Parathyroid adenoma (tissue), 2 donors: ENCODE data around the gene GALR3.
"Not testable (repeated sequence)": the region's sequence is repeated elsewhere in the genome, so short reads cannot be mapped to it uniquely, and the experiment has no call there.

Experiments
- H2AFZ ChIP-seq: fragments of 300-600 bp; sonication (generic); one replicate; pipeline ENCODE4 v1.7.0; 2017; ENCODE audit warnings: antibody characterized with exemption, mild to moderate bottlenecking
- H3K27ac ChIP-seq: fragments of 300-600 bp; sonication (generic); one replicate; pipeline ENCODE4 v1.7.0; 2017
- H3K27me3 ChIP-seq: fragments of 300-600 bp; sonication (generic); one replicate; pipeline ENCODE4 v1.7.0; 2017; ENCODE audit warnings: low read length; ENCODE audit not compliant: control insufficient read depth, insufficient read depth
- H3K36me3 ChIP-seq: fragments of 300-600 bp; sonication (generic); one replicate; pipeline ENCODE4 v1.7.0; 2017; ENCODE audit warnings: low read length; ENCODE audit not compliant: control insufficient read depth, insufficient read depth
- H3K4me1 ChIP-seq: fragments of 300-600 bp; sonication (generic); one replicate; pipeline ENCODE4 v1.7.0; 2017; ENCODE audit warnings: control low read depth
- H3K4me2 ChIP-seq: fragments of 300-600 bp; sonication (generic); one replicate; pipeline ENCODE4 v1.7.0; 2017; ENCODE audit warnings: low read length
- H3K4me3 ChIP-seq: fragments of 300-600 bp; sonication (generic); one replicate; pipeline ENCODE4 v1.7.0; 2017; ENCODE audit warnings: low read depth, low read length
- H3K79me2 ChIP-seq: fragments of 300-600 bp; sonication (generic); one replicate; pipeline ENCODE4 v1.7.0; 2017; ENCODE audit warnings: control low read depth
- H3K9ac ChIP-seq: fragments of 300-600 bp; sonication (generic); one replicate; pipeline ENCODE4 v1.7.0; 2017; ENCODE audit warnings: mild to moderate bottlenecking
- H3K9me3 ChIP-seq: fragments of 300-600 bp; sonication (generic); one replicate; pipeline ENCODE4 v1.7.0; 2017; ENCODE audit warnings: low read length; ENCODE audit not compliant: control insufficient read depth
- TF ChIP-seq, protein P1 (sequence below): fragments of 300-600 bp; sonication (generic); IDR thresholded peaks from one replicate; pipeline ENCODE4 v1.7.0; 2017; ENCODE audit warnings: antibody characterized with exemption, mild to moderate bottlenecking
- donor health status: primary hyperparathyroidism.

GALR3 gene

GRCh38 chr22:37784829-37785495, 38.2 kb upstream of the GALR3 start:
- Histone ChIP-seq H3K79me2 (no peaks in the 10 kb centered on the region), H3K9me3 (no peaks in the 10 kb centered on the region), H3K4me1 (no peaks in the 10 kb centered on the region), H3K4me3 (no peak overlapping the region), H2AFZ (no peak overlapping the region), H3K36me3 (no peaks in the 10 kb centered on the region), H3K27me3 (no peaks in the 10 kb centered on the region), H3K27ac (no peak overlapping the region), H3K9ac (no peak overlapping the region), H3K4me2 (no peak overlapping the region)
- TF ChIP-seq, protein P1, sequence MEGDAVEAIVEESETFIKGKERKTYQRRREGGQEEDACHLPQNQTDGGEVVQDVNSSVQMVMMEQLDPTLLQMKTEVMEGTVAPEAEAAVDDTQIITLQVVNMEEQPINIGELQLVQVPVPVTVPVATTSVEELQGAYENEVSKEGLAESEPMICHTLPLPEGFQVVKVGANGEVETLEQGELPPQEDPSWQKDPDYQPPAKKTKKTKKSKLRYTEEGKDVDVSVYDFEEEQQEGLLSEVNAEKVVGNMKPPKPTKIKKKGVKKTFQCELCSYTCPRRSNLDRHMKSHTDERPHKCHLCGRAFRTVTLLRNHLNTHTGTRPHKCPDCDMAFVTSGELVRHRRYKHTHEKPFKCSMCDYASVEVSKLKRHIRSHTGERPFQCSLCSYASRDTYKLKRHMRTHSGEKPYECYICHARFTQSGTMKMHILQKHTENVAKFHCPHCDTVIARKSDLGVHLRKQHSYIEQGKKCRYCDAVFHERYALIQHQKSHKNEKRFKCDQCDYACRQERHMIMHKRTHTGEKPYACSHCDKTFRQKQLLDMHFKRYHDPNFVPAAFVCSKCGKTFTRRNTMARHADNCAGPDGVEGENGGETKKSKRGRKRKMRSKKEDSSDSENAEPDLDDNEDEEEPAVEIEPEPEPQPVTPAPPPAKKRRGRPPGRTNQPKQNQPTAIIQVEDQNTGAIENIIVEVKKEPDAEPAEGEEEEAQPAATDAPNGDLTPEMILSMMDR, result no peak

DNA sequence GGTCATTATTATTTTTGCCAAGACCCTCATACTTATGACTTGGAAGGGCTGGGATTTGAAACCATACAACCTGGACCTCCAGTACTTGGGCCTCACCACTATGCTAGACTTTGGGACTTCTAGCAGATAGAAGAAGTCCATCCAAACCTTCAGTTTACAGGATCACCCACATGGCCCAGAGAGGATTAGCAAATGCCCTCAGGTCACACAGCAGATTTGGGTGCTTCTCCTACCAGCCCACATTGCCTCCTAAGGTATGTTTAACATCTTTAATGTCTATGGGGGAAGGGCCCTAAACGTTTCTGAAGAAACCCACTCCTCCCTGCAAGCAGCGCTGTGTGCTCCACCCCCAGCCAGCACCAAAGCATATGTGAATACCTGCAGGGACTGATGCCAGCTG, 32.9 kb upstream of the GALR3 start:
- Histone ChIP-seq H3K27me3 (no peaks in the 10 kb centered on the region), H3K4me1 (no peaks in the 10 kb centered on the region), H3K36me3 (no peaks in the 10 kb centered on the region), H3K4me2 (no peak overlapping the region), H3K27ac (no peak overlapping the region), H2AFZ (no peak overlapping the region), H3K79me2 (no peaks in the 10 kb centered on the region), H3K4me3 (no peak overlapping the region), H3K9ac (no peak overlapping the region), H3K9me3 (no peaks in the 10 kb centered on the region)
- TF ChIP-seq, protein P1, result no peak

GRCh38 chr22:37792494-37792893, 30.7 kb upstream of the GALR3 start:
- no peak overlapping the region for H3K4me2 ChIP-seq
- no peak overlapping the region for H3K9ac ChIP-seq
- no peaks in the 10 kb centered on the region for H3K4me1 ChIP-seq
- TF ChIP-seq, protein P1, result no peak
- H2AFZ ChIP-seq, result no peak overlapping the region
- H3K9me3 ChIP-seq, result no peaks in the 10 kb centered on the region
- H3K27ac ChIP-seq, result no peak overlapping the region
- no peak overlapping the region for H3K4me3 ChIP-seq
- no peaks in the 10 kb centered on the region for H3K36me3 ChIP-seq
- H3K27me3 ChIP-seq, result no peaks in the 10 kb centered on the region
- no peaks in the 10 kb centered on the region for H3K79me2 ChIP-seq

DNA sequence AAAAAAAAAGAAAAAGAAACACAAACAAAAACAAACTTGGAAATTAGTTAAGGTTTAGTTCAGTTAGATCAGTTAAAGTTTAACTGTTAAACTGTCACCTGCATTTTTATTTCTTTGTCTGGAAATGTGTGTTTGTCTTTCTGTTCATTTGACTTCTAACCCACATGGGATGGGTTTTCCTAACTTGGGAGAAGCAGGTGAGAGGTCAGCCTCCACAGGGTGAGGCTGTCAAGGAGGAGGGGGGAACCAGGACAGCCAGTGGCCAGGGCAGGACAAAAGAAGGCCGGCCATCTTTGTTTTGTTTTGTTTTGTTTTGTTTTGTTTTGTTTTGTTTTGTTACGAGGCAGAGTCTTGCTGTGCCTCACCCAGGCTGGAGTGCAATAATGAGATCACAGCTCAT, 28.8 kb upstream of the GALR3 start:
- Histone ChIP-seq H3K36me3 (no peaks in the 10 kb centered on the region), H3K9ac (no peak overlapping the region), H3K27ac (no peak overlapping the region), H3K4me2 (no peak overlapping the region), H3K4me1 (no peaks in the 10 kb centered on the region), H3K79me2 (no peaks in the 10 kb centered on the region), H3K27me3 (no peaks in the 10 kb centered on the region), H2AFZ (no peak overlapping the region), H3K4me3 (no peak overlapping the region), H3K9me3 (no peaks in the 10 kb centered on the region)
- TF ChIP-seq, protein P1, result no peak

DNA sequence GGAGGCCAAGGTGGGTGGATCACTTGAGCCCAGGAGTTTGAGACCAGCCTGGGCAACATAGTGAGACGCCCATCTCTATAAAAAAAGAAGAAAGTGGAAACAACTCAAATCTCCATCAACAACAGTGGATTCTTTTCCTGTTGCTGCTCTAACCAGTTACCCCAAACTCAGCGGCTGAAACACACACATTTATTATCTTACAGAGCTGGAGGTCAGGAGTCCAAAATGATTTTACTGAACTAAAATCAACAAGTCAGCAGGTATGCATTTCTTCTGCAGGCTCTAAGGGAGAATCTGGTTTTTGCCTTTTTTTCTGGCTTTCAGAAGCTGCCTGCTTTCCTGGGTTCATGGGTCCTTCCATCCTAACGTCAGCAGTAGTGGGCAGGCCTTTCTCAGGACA, 27.1 kb upstream of the GALR3 start:
- H3K4me3 ChIP-seq, result no peak overlapping the region
- no peak overlapping the region for H3K9ac ChIP-seq
- no peaks in the 10 kb centered on the region for H3K27me3 ChIP-seq
- H3K79me2 ChIP-seq, result no peaks in the 10 kb centered on the region
- no peaks in the 10 kb centered on the region for H3K9me3 ChIP-seq
- no peaks in the 10 kb centered on the region for H3K36me3 ChIP-seq
- H3K4me2 ChIP-seq, result no peak overlapping the region
- no peak overlapping the region for H2AFZ ChIP-seq
- H3K27ac ChIP-seq, result no peak overlapping the region
- H3K4me1 ChIP-seq, result no peaks in the 10 kb centered on the region
- TF ChIP-seq, protein P1, result no peak

DNA sequence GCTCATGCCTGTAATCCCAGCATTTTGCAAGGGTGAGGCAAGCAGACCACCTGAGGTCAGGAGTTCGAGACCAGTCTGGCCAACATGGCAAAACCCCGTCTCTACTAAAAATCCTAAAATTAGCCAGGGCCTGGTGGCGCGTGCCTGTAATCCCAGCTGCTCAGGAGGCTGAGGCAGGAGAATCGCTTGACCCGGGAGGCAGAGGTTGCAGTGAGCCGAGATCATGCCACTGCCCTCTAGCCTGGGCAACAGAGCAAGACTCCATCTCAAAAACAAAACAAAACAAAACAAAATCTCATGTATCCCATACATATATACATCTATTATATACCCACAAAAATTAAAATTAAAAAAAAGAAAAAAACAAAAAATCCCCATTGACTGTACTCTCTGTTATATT, 25.9 kb upstream of the GALR3 start:
- H3K4me1 ChIP-seq, H3K79me2 ChIP-seq, H3K9ac ChIP-seq, H3K4me3 ChIP-seq, H3K9me3 ChIP-seq, H3K27me3 ChIP-seq, H3K27ac ChIP-seq, H2AFZ ChIP-seq, H3K4me2 ChIP-seq, H3K36me3 ChIP-seq: not testable (repeated sequence)
